HUES48 (cell line): ENCODE measurements around the gene ST6GALNAC2.
"Not testable (repeated sequence)": the region's sequence is repeated elsewhere in the genome, so short reads cannot be mapped to it uniquely, and the experiment has no call there.

Experiments
- H3K27ac ChIP-seq: one replicate; pipeline ENCODE4 v1.7.0; 2013; ENCODE audit warnings: low read depth, low read length, inconsistent platforms
- H3K27me3 ChIP-seq: 2 replicates; pipeline ENCODE4 v1.6.1; 2013; ENCODE audit warnings: mild to moderate bottlenecking, low read length; ENCODE audit not compliant: control insufficient read depth, insufficient read depth
- H3K36me3 ChIP-seq: 2 replicates; pipeline ENCODE4 v1.6.1; 2013; ENCODE audit warnings: low read length; ENCODE audit not compliant: control insufficient read depth, insufficient read depth
- H3K4me1 ChIP-seq: 2 replicates; pipeline ENCODE4 v1.6.1; 2013; ENCODE audit warnings: mild to moderate bottlenecking, low read length; ENCODE audit not compliant: control insufficient read depth, insufficient read depth
- H3K4me3 ChIP-seq: 2 replicates; pipeline ENCODE4 v1.5.1; 2013; ENCODE audit warnings: mild to moderate bottlenecking, low read depth, low read length
- H3K9ac ChIP-seq: 2 replicates; pipeline ENCODE4 v1.6.1; 2013; ENCODE audit warnings: mild to moderate bottlenecking, low read depth, low read length, moderate library complexity
- H3K9me3 ChIP-seq: 2 replicates; pipeline ENCODE4 v1.6.1; 2013; ENCODE audit warnings: low read length; ENCODE audit not compliant: control insufficient read depth, insufficient read depth

Gene ST6GALNAC2

DNA sequence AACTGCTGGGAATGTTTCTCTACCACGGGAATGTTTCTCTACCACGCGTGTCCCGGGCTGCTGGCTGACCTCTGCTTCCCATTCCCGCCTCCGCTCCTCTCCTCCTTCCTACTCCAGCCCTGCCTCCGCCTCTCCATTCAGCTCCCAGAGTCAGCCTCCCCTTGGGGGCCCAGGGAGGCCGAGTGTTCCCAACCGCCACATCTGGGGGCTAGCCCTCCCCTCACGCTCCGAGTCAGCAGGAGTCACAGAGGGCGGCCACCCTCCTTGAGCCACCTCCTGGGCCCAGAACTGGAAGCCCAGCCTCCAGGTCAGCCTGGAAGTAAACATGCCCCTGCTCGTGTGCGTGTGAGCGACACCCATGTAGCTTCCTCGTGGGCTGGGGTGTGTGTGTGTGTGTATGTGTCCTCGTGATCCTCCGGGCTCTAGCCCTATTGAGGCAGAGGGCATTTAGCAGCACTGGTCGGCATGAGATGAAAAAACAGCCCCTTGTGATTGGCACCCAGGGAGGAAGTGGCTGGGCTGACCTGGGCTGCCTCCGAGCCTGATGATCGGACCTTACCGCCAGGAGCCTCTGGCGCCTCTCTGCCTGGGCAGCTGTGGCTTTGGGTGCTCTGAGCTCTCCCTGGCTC, 55.5 kb downstream of the ST6GALNAC2 start:
- Histone ChIP-seq H3K4me3 (no peak overlapping the region), H3K27me3 (peaks cover 2% of the 10 kb centered on the region; the same call in 1 of the 2 replicates), H3K36me3 (no peaks in the 10 kb centered on the region), H3K27ac (no peak overlapping the region), H3K9me3 (no peaks in the 10 kb centered on the region), H3K4me1 (peaks cover 8% of the 10 kb centered on the region), H3K9ac (no peak overlapping the region)

GRCh38 chr17:76529224-76530094, 56.2 kb downstream of the ST6GALNAC2 start:
- H3K4me1 ChIP-seq, result peaks cover 14% of the 10 kb centered on the region
- peak overlapping the region; percentile 27 for H3K27ac ChIP-seq
- no peaks in the 10 kb centered on the region for H3K9me3 ChIP-seq
- no peak overlapping the region for H3K9ac ChIP-seq
- H3K27me3 ChIP-seq, result no peaks in the 10 kb centered on the region; the same call in 1 of the 2 replicates
- no peaks in the 10 kb centered on the region for H3K36me3 ChIP-seq
- H3K4me3 ChIP-seq, result no peak overlapping the region

DNA sequence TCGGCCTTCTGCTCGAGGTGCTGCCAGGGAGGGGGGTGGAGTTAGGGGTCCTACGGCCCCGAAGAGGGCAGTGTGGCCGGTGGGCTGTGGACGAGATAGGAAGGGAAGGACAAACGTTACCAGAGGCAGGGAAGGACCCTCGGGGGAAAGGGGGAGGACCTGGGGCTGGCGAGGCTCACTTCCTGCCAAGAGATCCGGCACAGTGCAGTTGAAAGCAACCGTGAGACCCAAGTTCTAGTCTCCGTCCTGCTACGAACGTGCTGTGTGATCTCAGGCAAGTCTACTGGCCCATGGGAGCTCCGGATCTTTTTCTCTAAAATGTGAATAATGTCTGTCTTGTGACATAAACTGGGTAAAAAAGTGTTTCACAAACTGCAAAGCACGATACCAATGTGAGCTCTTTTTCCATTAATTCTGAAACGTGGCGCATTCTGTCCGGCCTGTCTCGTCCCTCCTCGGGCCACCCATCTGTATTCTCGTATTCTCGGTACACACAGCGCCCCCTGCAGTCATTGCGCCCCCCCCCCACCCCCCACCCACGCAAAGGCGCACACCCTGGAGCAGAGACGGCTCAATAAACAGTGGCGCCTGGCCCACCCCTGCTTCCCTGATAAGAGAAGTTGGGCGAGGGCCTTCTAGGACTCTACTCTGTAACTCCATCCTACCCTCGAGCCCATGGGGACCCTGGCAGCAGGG, 57.0 kb downstream of the ST6GALNAC2 start:
- no peaks in the 10 kb centered on the region for H3K9me3 ChIP-seq
- no peaks in the 10 kb centered on the region for H3K36me3 ChIP-seq
- peaks cover 14% of the 10 kb centered on the region for H3K4me1 ChIP-seq
- H3K4me3 ChIP-seq, result no peak overlapping the region
- no peak overlapping the region for H3K27ac ChIP-seq
- no peak overlapping the region for H3K9ac ChIP-seq
- peaks cover under 1% of the 10 kb centered on the region for H3K27me3 ChIP-seq

DNA sequence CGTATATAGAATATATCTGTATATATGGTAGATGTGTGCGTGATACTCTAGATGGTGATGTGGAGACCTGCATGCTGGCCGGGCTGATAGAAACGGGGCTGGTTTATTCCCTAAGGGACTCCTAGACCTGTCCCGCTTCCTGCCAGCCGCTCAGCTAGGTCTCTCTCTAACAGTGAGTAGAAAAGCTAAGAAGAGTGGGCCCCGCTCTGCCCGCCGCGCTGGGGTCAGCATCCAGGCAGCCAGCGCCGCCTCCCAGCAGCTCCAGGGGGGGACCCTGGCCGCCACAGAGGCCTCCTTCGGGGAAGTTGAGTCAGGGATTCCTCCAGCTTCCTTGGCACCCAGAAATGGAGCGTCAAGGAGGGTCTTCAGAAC, 57.5 kb downstream of the ST6GALNAC2 start:
- Histone ChIP-seq H3K27me3 (peaks cover 6% of the 10 kb centered on the region), H3K4me3 (no peak overlapping the region), H3K9ac (no peak overlapping the region), H3K9me3 (no peaks in the 10 kb centered on the region), H3K4me1 (peaks cover 14% of the 10 kb centered on the region), H3K36me3 (no peaks in the 10 kb centered on the region), H3K27ac (no peak overlapping the region)

DNA sequence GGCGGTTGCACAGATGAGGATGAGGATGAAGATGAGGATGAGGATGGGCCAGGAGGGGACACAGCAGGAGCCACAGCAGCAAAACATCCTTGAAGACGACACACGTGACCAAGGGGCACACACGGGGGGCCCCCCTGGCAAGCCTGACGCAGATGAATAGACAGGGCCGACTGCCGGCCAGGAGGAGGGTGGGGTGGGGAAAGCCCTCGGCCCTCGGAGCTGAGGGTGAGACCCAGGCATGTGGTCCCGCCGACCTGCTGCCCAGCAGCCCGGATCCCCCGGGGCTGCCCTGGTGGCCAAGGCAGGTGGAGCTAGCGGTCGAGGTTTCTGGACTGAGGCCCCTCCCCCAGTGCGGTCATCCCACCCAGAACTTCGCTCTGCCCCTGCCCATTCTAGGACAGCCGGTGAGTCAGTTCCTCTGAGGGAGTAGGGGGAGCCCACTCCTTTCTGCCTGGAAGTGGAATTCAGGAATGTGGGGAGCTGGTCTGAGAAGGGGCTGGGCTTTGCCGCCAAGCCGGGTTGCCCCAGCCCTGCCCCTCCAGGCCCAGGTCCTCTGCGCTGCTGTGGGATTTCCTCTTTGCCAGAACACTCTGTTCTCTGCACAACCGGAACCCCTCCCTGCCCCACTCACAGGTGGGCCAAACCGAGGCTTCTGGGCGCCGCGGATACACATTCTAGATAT, 58.1 kb downstream of the ST6GALNAC2 start:
- Histone ChIP-seq H3K27ac (no peak overlapping the region), H3K4me3 (no peak overlapping the region), H3K4me1 (peaks cover 14% of the 10 kb centered on the region)

GRCh38 chr17:76527016-76527415, 58.6 kb downstream of the ST6GALNAC2 start:
- H3K4me1 ChIP-seq, result peaks cover 14% of the 10 kb centered on the region
- not testable (repeated sequence) for H3K36me3 ChIP-seq, H3K4me3 ChIP-seq, H3K9me3 ChIP-seq, H3K9ac ChIP-seq, H3K27ac ChIP-seq, H3K27me3 ChIP-seq

More for the DNA sequence above, 58.1 kb downstream of the ST6GALNAC2 start:
- Histone ChIP-seq H3K9ac (no peak overlapping the region), H3K27me3 (peaks cover 6% of the 10 kb centered on the region), H3K36me3 (no peaks in the 10 kb centered on the region), H3K9me3 (no peaks in the 10 kb centered on the region)

- peaks cover 14% of the 10 kb centered on the region for H3K4me1 ChIP-seq
- not testable (repeated sequence) for H3K9me3 ChIP-seq, H3K4me3 ChIP-seq, H3K27me3 ChIP-seq, H3K36me3 ChIP-seq, H3K27ac ChIP-seq, H3K9ac ChIP-seq
Observed at GRCh38 chr17:76525513-76525833, 60.2 kb downstream of the ST6GALNAC2 start.

GRCh38 chr17:76524598-76525512, 60.8 kb downstream of the ST6GALNAC2 start:
- H3K9me3 ChIP-seq, result no peaks in the 10 kb centered on the region
- peaks cover 11% of the 10 kb centered on the region for H3K4me1 ChIP-seq
- H3K4me3 ChIP-seq, result no peak overlapping the region
- peaks cover 6% of the 10 kb centered on the region for H3K27me3 ChIP-seq
- H3K9ac ChIP-seq, result no peak overlapping the region
- no peaks in the 10 kb centered on the region for H3K36me3 ChIP-seq
- no peak overlapping the region for H3K27ac ChIP-seq

- Histone ChIP-seq H3K4me1 (peaks cover 6% of the 10 kb centered on the region; the same call in 1 of the 2 replicates), H3K9me3 (no peaks in the 10 kb centered on the region), H3K36me3 (no peaks in the 10 kb centered on the region), H3K9ac (no peak overlapping the region), H3K27ac (no peak overlapping the region), H3K27me3 (peaks cover 6% of the 10 kb centered on the region), H3K4me3 (no peak overlapping the region)
Observed at GRCh38 chr17:76523084-76524037, 62.3 kb downstream of the ST6GALNAC2 start.
